Myocyte (in vitro differentiated cells): ENCODE measurements around the gene KRTAP3-3. TPM values are rescaled to one million over a fixed set of nuclear protein-coding genes. Genes with fewer than 3 reads are reported as not detected.

Experiments
- DNase-seq: peaks from one replicate; pipeline ENCODE4 v3.0.0-alpha.2; 2012; ENCODE audit warnings: low read depth
- total RNA-seq: library from RNA; depleted of rRNA; stranded (reverse); fragments of >200 nt; gene quantifications from 2 replicates; pipeline ENCODE4 v1.2.3, GENCODE V29; 2014

The KRTAP3-3 gene
- total RNA-seq, 1 donor from 2014 or later, result not detected

DNA sequence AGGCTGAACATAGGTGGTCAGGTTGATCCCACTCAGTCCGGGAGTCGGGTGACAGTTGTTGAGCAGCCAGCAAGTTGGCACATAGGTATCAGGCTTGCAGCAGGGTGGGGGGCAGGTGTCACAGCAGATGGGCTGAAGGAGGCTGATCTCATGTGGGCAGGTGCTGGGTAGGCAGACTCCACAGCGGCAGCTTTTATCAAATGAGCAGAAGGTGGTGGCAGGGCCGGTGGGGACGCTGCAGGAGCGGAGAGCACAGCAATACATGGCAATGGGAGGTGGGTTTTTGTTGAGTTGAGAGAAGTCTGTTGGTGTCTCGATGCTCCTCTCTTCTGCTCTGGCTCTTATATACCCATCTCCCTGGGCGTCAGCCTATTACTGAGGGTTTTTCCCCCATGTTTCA, 14.8 kb upstream of the KRTAP3-3 start, which contains the start of gene KRTAP3-1:
KRTAP3-1 (minus strand) TSS at position 318 of the 400 bp plus-strand sequence; CDS start at position 264, 54 bp downstream.
- DNase-seq, result no peak

GRCh38 chr17:41004397-41004796, 10.4 kb upstream of the KRTAP3-3 start:
- no peak for DNase-seq

DNA sequence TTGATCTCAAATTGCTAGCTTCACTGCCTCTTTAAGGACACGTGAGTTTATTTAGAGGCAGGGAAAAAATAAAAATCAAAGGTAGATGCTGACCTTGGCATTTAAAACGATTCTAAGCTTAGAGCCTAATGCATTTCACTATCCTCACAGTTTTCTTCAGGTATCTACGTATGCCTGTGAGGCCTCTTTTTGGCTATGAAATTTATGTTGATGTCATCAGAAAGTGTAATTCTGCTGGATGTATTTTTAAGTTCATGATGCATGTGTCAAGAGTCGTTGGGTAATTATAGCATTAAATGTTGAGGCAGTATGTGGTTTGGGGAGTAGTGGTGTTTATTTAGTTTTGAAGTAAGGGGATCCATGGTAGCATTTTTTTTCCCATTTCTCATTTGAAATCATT, 10.0 kb upstream of the KRTAP3-3 start:
- no peak for DNase-seq

GRCh38 chr17:41002814-41003213, 8.8 kb upstream of the KRTAP3-3 start:
- no peak for DNase-seq

- DNase-seq, result no peak
Observed at GRCh38 chr17:41001795-41002194, 7.8 kb upstream of the KRTAP3-3 start.

DNA sequence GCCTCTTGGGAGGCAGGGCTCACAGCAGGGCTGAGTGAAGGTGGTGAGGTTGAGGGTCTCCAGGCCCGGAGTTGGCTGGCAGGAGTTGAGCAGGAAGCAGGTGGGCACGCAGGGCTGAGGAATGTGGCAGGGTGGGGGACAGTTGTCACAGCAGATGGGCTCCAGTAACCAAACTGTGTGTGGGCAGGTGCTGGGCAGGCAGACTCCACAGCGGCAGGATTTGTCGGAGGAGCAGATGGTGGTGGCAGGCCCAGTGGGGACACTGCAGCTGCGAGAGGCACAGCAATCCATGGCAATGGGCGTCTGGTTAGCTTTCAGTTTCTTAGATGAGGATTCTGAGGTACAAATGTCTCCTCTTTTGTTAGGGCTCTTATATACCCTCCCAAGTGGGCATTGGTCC, 5.6 kb upstream of the KRTAP3-3 start, which contains the start of gene KRTAP3-2:
KRTAP3-2 (minus strand) TSS at position 344 of the 400 bp plus-strand sequence; CDS start at position 291, 53 bp downstream.
- DNase-seq, result peak; percentile 14

DNA sequence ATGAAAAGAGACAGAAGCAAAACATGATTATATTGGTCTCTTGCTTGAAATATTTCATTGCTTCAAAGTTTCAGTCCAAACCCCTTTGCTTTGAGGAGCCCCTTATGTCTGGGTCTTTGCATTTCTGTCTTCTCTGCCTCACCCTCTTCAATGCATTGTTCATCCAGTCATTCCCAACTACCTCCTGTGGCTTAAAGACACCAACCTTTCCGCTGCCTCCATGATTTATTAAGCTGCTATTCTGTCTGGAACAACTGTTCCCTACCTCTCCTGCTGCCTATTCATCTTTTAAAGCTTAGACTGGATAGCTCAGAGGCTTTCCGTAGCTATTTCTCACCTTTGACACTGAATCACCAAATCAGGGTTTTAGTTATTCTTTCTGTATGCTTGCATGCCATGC, 3.4 kb upstream of the KRTAP3-3 start:
- DNase-seq, result no peak

GRCh38 chr17:40996829-40997228, 2.9 kb upstream of the KRTAP3-3 start:
- DNase-seq, result no peak

DNA sequence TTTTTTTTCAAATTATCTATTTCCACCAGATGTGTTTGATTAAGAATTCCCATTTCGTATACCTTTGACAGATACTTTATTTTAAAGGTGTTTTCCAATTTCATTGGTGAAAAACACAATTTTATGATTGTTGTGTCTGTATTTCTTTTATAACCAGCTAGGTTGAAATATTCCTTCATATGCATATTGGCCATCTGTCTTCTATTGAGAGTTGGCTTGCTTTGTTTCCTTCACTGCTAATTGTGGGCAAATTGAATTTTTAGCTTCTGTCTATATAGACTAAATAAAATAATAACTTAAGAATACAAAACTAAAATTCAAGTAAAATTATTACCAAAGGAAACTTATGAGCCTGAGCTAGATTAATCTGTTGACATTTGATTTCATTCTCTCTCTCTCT, 1.2 kb upstream of the KRTAP3-3 start:
- no peak for DNase-seq

GRCh38 chr17:40993084-40993483, 880 bp downstream of the KRTAP3-3 start:
- no peak for DNase-seq

DNA sequence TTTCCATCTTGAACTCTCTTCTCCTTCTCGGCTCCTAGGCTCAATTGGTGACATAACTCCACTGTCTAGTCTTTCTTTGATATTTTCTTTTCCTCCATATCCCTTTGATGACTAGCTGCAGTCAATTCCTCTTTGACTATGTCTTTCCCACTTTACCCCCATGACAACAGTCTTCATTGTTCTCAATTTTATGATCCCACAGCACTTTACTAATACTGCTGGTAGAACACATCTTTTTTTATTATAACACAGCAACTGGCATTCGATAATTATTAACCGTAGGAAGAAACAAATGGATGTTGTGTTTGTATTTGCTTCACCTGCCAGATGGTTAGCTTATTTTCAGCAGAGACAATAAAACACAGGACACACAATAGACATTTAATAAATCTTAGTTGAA, 1.3 kb downstream of the KRTAP3-3 start:
- DNase-seq, result no peak

DNA sequence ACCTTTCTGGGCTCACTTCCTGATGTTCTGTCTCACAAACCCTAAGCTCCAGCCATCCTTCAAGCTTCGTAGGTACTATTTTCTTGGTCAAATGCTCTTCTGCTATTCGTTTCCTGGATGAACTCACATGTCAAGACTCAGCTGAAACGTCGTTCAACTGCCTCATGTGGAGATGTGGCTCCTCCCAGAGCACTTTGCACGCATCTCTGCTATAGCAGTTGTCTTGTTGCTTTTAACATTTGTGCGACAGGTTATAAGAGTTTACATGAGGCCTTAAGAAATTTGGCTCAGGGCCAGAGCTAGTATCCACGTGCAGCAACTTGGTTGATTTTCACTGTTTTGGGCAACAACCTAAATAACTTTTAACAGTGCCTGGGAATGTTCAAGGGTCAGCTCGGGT, 7.0 kb downstream of the KRTAP3-3 start:
- DNase-seq, result no peak

GRCh38 chr17:40984226-40984625, 9.7 kb downstream of the KRTAP3-3 start, which contains the start of gene KRT40:
TSS of gene KRT40 (minus strand) at chr17:40984326. CDS start at chr17:40984273, 53 bp downstream.
- no peak for DNase-seq

DNA sequence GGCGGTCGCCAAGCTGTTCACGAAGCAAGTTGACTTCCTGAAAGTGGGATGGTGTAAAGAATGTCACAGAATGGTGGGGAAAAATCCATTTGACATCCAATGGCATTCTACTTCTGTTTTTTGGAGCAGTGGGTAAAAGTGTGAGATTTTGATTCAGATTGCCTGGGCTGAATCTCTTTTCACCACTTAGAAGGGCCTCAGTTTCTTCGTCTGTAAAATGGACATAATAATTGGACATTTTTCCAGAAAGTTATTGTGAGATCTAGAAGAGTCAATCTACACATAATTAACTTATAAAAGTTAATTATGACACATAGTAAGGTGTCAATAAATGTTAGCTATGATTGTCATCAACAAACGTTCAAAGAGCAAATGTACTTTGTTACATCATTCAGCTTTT, 12.8 kb downstream of the KRTAP3-3 start:
- DNase-seq, result no peak

DNA sequence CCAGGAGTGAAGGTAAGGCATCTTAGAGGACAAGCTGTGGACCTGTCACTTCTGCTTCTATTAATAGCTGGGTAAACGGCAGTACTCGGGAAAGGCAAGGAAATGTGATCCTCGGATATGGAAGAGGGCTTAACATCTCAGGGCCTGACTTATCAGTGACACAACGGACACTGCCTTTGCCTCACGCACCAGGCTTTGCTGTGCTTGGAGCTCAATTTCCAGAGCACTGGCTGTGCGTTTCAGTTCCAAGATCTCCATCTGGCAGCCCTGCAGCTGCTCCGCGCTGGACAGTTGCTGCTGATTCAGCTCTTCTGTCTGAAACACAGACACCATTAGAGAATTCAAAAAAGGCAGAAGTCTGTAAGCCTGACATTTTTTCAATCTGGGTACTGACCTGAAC, 13.4 kb downstream of the KRTAP3-3 start:
- DNase-seq, result peak; percentile 80

DNA sequence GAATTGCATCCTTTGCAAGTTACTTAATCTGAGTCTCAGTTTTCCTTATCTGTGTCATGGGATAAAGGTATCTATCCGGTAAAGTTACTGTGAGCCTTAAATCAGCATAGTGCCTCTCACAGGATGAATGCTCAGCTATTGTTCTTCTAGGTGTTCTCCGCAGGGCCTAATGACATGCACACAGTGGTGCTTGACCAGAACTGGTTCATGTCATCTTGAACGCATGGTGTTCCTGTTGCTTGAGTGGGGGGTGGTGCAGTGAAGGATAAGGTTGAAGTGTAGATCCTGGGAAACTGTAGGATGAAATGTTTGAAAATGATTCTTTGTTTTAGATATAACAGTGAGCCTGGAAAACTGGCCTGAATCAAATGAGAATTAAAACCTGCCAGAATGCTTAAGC, 13.8 kb downstream of the KRTAP3-3 start:
- no peak for DNase-seq

DNA sequence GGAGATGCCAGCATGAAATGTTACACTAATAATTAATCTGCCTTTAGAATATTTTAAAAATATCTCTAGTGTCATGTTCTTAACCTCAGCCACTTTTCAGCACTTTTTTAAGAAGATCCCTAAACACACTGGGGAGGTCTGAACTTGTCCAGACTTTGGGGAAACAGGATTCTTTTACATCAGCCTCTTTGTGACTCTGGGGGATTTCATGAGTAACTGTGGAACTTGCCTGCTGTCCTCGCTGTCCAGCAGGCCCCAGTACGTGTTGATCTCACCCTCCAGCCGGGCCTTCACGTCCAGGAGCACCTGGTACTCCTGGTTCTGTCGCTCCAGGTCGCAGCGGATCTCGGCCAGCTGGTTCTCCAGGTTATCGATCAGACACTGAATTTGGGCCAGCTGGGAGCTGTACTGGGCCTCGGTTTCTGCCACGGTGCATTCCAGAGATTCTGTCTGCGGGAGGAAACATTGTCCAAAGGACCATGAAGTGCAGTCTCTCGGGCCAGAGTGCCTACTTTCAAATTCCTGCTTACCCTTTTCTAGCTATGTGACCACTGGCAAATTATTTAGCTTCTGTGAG, 15.3 kb downstream of the KRTAP3-3 start:
- peak; percentile 22 for DNase-seq

DNA sequence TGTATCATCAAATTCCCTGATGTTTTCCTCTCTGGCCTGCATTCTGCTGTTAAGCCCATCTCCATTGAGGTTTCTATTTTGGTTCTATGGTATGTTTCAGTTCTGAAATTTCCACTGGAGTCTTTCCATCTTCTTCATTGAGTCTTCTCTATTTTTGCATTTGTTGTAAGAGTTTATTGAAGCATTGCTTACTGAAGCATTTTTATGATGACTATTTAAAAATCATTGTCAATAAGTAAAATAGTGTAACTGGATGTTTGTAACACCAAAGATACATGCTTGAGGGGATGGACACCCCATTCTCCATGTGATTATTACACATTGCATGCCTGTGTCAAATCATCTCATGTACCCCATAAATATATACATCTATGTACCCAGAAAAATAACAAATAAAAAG, 18.4 kb downstream of the KRTAP3-3 start:
- DNase-seq, result no peak

- no peak for DNase-seq
Observed at GRCh38 chr17:40974366-40974765, 19.6 kb downstream of the KRTAP3-3 start.

- no peak for DNase-seq
Observed at GRCh38 chr17:40967582-40967981, 26.4 kb downstream of the KRTAP3-3 start.

DNA sequence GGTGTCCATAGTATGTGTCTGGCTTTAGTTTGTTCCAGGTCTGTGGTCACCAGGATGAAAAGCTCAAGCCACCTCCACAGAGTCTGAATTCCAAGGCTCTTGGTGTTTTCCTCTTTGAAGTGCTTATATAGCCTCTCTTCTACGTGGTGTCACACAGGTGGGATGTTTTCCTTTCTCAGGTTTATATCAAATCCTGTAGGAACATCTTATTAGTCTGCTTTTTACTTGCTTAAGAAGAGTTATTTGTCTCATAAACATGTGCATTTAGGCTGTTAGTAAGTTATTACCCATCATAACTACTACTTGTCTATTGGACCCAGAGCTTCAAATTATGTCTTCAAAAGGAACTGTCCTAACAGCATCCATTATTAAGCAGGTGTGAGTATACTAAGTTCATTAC, 27.1 kb downstream of the KRTAP3-3 start, which contains the start of gene KRT39:
KRT39 (minus strand) TSS at position 101 of the 400 bp plus-strand sequence; CDS start at position 9, 92 bp downstream.
- no peak for DNase-seq

GRCh38 chr17:40963838-40964237, 30.1 kb downstream of the KRTAP3-3 start:
- no peak for DNase-seq

DNA sequence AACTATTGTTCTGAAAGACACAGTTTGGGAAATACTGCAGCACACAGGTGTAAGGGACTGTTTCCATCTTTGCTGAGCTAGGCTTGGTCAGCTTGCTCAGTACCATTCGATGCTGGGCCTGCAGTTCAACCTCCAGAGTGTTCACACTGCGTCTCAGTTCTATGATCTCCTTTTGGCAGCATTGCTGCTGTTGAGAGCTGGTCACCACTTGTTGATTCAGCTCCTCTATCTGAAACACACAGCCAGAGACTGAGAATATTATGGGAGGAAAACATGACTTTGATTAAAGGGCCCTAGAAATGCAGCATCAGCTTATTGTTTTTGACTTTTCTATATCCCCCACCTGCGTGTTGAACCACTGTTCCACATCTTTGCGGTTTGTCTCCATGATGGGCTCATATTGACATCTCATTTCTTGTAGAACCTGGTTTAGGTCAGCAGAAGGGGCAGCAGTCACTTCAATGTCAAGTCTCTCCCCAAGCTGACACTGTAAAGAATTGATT, 31.9 kb downstream of the KRTAP3-3 start:
- DNase-seq, result no peak
